Measurements from ENCODE around the gene IPO11.

IPO11 gene

GRCh38 chr5:62412549-62413329 lies at the start of gene IPO11:
Gene IPO11 (plus strand): TSS chr5:62412763. CDS start chr5:62437280, 24,517 bp downstream.
- in situ Hi-C loops (cut with HindIII; ENCODE audit: low pct_unique_long_range_greater_than_20kb, low sequenced_read_pairs): no loop called here
- DNase-seq (ENCODE audit: low read depth in 1 of 2, low spot score in 1 of 2): peak; percentile 85 to 100
- TF ChIP-seq JUND (IDR thresholded peaks at IDR 0.05; ENCODE audit: low read depth): no peak

- TF ChIP-seq JUND (IDR thresholded peaks at IDR 0.05; ENCODE audit: low read depth): no peak
- in situ Hi-C loops (cut with HindIII; ENCODE audit: low pct_unique_long_range_greater_than_20kb, low sequenced_read_pairs): no loop called here
Observed at GRCh38 chr5:62369039-62369438, 43.5 kb upstream of the IPO11 start.

GRCh38 chr5:62371409-62371808 lies 41.2 kb upstream of the IPO11 start:
- DNase-seq (ENCODE audit: low read depth in 1 of 2, low spot score in 1 of 2): no peak
- no peak for TF ChIP-seq JUND (IDR thresholded peaks at IDR 0.05; ENCODE audit: low read depth)
- in situ Hi-C loops (cut with HindIII; ENCODE audit: low pct_unique_long_range_greater_than_20kb, low sequenced_read_pairs): no loop called here

More at GRCh38 chr5:62369039-62369438, 43.5 kb upstream of the IPO11 start:
- DNase-seq (ENCODE audit: low read depth in 1 of 2, low spot score in 1 of 2): no peak

GRCh38 chr5:62372600-62372999 lies 40.0 kb upstream of the IPO11 start:
- no peak for DNase-seq (ENCODE audit: low read depth in 1 of 2, low spot score in 1 of 2)
- in situ Hi-C loops (cut with HindIII; ENCODE audit: low pct_unique_long_range_greater_than_20kb, low sequenced_read_pairs): no loop called here
- TF ChIP-seq JUND (IDR thresholded peaks at IDR 0.05; ENCODE audit: low read depth): no peak

GRCh38 chr5:62373382-62373781 lies 39.2 kb upstream of the IPO11 start:
- in situ Hi-C loops (cut with HindIII; ENCODE audit: low pct_unique_long_range_greater_than_20kb, low sequenced_read_pairs): no loop called here
- no peak for TF ChIP-seq JUND (IDR thresholded peaks at IDR 0.05; ENCODE audit: low read depth)
- DNase-seq (ENCODE audit: low read depth in 1 of 2, low spot score in 1 of 2): no peak

GRCh38 chr5:62374090-62374489 lies 38.5 kb upstream of the IPO11 start:
- DNase-seq (ENCODE audit: low read depth in 1 of 2, low spot score in 1 of 2): no peak
- in situ Hi-C loops (cut with HindIII; ENCODE audit: low pct_unique_long_range_greater_than_20kb, low sequenced_read_pairs): no loop called here
- no peak for TF ChIP-seq JUND (IDR thresholded peaks at IDR 0.05; ENCODE audit: low read depth)

GRCh38 chr5:62375627-62376026 lies 36.9 kb upstream of the IPO11 start:
- TF ChIP-seq JUND (IDR thresholded peaks at IDR 0.05; ENCODE audit: low read depth): no peak
- in situ Hi-C loops (cut with HindIII; ENCODE audit: low pct_unique_long_range_greater_than_20kb, low sequenced_read_pairs): no loop called here
- DNase-seq (ENCODE audit: low read depth in 1 of 2, low spot score in 1 of 2): no peak

- no peak for TF ChIP-seq JUND (IDR thresholded peaks at IDR 0.05; ENCODE audit: low read depth)
- in situ Hi-C loops (cut with HindIII; ENCODE audit: low pct_unique_long_range_greater_than_20kb, low sequenced_read_pairs): no loop called here
- DNase-seq (ENCODE audit: low read depth in 1 of 2, low spot score in 1 of 2): no peak
Observed at GRCh38 chr5:62376064-62376463, 36.5 kb upstream of the IPO11 start.

- in situ Hi-C loops (cut with HindIII; ENCODE audit: low pct_unique_long_range_greater_than_20kb, low sequenced_read_pairs): no loop called here
- DNase-seq (ENCODE audit: low read depth in 1 of 2, low spot score in 1 of 2): peak in 1 of 2 experiments; percentile 25
- TF ChIP-seq JUND (IDR thresholded peaks at IDR 0.05; ENCODE audit: low read depth): no peak
Observed at GRCh38 chr5:62385131-62385530, 27.4 kb upstream of the IPO11 start.

- DNase-seq (ENCODE audit: low read depth in 1 of 2, low spot score in 1 of 2): no peak
- in situ Hi-C loops (cut with HindIII; ENCODE audit: low pct_unique_long_range_greater_than_20kb, low sequenced_read_pairs): no loop called here
- TF ChIP-seq JUND (IDR thresholded peaks at IDR 0.05; ENCODE audit: low read depth): no peak
Observed at GRCh38 chr5:62385816-62386400, 26.7 kb upstream of the IPO11 start.

- DNase-seq (ENCODE audit: low read depth in 1 of 2, low spot score in 1 of 2): no peak
- TF ChIP-seq JUND (IDR thresholded peaks at IDR 0.05; ENCODE audit: low read depth): no peak
- in situ Hi-C loops (cut with HindIII; ENCODE audit: low pct_unique_long_range_greater_than_20kb, low sequenced_read_pairs): no loop called here
Observed at GRCh38 chr5:62386824-62387223, 25.7 kb upstream of the IPO11 start.

- DNase-seq (ENCODE audit: low read depth in 1 of 2, low spot score in 1 of 2): no peak
- TF ChIP-seq JUND (IDR thresholded peaks at IDR 0.05; ENCODE audit: low read depth): no peak
- in situ Hi-C loops (cut with HindIII; ENCODE audit: low pct_unique_long_range_greater_than_20kb, low sequenced_read_pairs): no loop called here
Observed at GRCh38 chr5:62395210-62395950, 17.2 kb upstream of the IPO11 start.
